Right lobe of liver (tissue), 6 donors: Measurements from ENCODE around the gene SLC28A3. TPM values are rescaled to one million over a fixed set of nuclear protein-coding genes. Genes with fewer than 3 reads are reported as not detected.

ENCODE experiments used
- ATAC-seq, 4 donors: fragments of 200-7000 bp; cut with Tn5 transposase; one replicate each; pipeline ENCODE4 v1.9.1; 2020; ENCODE audit warnings: mild to moderate bottlenecking in 4 of 4, moderate library complexity in 4 of 4
- DNase-seq, 3 donors: peaks; one replicate each; pipeline ENCODE4 v3.0.0-alpha.2; 2020
- H3K27ac ChIP-seq, 3 donors: fragments of 200-600 bp; one replicate each; pipeline ENCODE4 v1.8.0; 2022
- H3K27me3 ChIP-seq, 2 donors: fragments of 200-600 bp; one replicate each; pipeline ENCODE4 v1.8.0; 2022
- H3K36me3 ChIP-seq, 4 donors: fragments of 200-600 bp; sonication (generic) in 1 of 4; one replicate each; pipeline versions ENCODE4 v1.5.1 to v1.8.0; 2017 to 2022; ENCODE audit warnings: control low read depth in 1 of 4
- H3K4me1 ChIP-seq, 4 donors: fragments of 200-600 bp; sonication (generic) in 1 of 4; one replicate each; pipeline versions ENCODE4 v1.5.1 to v1.8.0; 2017 to 2022; ENCODE audit warnings: control low read depth in 1 of 4
- H3K4me3 ChIP-seq, 3 donors: fragments of 200-600 bp; one replicate each; pipeline ENCODE4 v1.8.0; 2022
- H3K9me3 ChIP-seq, 4 donors: fragments of 200-600 bp; sonication (generic) in 1 of 4; one replicate each; pipeline versions ENCODE4 v1.5.1 to v1.8.0; 2017 to 2022; ENCODE audit warnings: control low read depth in 1 of 4
- POLR2A ChIP-seq: fragments of 450-650 bp; IDR thresholded peaks from one replicate; pipeline ENCODE4 v1.6.1; 2017; ENCODE audit warnings: antibody characterized with exemption, mild to moderate bottlenecking
- WGBS: methylation state at CpG from one replicate; pipeline ENCODE4 v1.1.6; 2018; ENCODE audit warnings: low coverage, low lambda C conversion rate; ENCODE audit not compliant: insufficient coverage; ENCODE audit errors: missing lambda C conversion rate; 5-methylcytosine and 5-hydroxymethylcytosine counted together
- intact Hi-C, 2 donors: fragments of 100-400 bp; cut with DNase I; formaldehyde crosslinking; loops; one replicate each; pipeline versions ENCODE4 v1.11.2 to v1.14.1; 2022
- total RNA-seq, 6 experiments: library from RNA; depleted of rRNA in 2 of 6; stranded (reverse); fragments of >200 nt in 2 of 6; fragmentation: NEBNext Ultra II Directional in 3 of 6; extraction: Animal tissue kit (Norgen Biotek cat#: 25700) in 3 of 6; gene quantifications; one replicate each; pipeline versions ENCODE4 v1.1.0 to v1.2.4, GENCODE V29; 2016 to 2023
- TF ChIP-seq, protein P1 (sequence below), 4 donors: fragments of 200-600 bp in 3 of 4; fragments of 450-650 bp in 1 of 4; IDR thresholded peaks; one replicate each; pipeline versions ENCODE4 v1.5.1 to v1.8.0; 2016 to 2022; ENCODE audit warnings: antibody characterized with exemption in 4 of 4, mild to moderate bottlenecking in 2 of 4
- donor health status: DM: no; HTN: yes; CAD: no.
- donor health status: DM: no; HTN: no; CAD: no.
- donor health status: DM: no; HTN: no; CAD: no.
- donor health status: DM: no; HTN: yes; CAD: no.
- donor health status: DM: no; HTN: yes; CAD: no.

The SLC28A3 gene
- total RNA-seq, 6 experiments from 2014 or later = 0.07 to 0.16 (median 0.12) TPM

DNA sequence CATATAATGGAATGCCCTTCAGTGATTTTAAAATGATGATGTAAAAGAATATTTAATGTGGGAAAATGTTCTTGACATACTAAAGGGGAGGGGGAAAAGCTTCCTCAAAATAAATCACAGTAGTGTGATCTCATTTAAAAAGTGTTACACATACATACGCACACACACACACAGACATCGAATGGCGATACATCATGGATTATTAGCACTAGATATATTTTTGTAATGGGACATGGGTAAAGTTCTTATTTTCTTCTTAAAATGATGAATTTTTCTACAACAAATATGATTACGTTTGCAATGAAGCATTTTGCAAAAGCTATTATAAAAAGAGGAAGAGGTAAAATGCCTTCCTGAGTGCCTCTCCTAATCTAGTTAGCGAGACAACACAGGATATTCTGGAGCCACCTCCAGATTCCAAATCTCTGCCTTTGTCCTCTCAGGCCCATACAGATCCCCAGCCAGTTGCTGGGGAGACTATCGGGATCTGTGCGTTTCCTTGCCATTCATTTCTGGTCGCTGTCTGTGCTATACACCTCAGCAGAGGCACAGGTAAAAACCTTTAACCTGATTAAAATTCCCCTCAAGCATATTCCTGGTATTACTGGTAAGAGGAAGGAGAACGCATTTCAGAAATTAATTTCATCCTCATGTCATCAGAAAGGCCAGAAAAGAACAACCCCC lies 69.6 kb downstream of the SLC28A3 start:
- no peak for ATAC-seq
- H3K4me3 ChIP-seq = no peak overlapping the region
- 45% methylated on average over 9 of the region's 9 CpGs for WGBS
- no peaks in the 10 kb centered on the region for H3K36me3 ChIP-seq
- no peaks in the 10 kb centered on the region for H3K27me3 ChIP-seq
- intact Hi-C loops = no loop called here
- TF ChIP-seq, protein P1, sequence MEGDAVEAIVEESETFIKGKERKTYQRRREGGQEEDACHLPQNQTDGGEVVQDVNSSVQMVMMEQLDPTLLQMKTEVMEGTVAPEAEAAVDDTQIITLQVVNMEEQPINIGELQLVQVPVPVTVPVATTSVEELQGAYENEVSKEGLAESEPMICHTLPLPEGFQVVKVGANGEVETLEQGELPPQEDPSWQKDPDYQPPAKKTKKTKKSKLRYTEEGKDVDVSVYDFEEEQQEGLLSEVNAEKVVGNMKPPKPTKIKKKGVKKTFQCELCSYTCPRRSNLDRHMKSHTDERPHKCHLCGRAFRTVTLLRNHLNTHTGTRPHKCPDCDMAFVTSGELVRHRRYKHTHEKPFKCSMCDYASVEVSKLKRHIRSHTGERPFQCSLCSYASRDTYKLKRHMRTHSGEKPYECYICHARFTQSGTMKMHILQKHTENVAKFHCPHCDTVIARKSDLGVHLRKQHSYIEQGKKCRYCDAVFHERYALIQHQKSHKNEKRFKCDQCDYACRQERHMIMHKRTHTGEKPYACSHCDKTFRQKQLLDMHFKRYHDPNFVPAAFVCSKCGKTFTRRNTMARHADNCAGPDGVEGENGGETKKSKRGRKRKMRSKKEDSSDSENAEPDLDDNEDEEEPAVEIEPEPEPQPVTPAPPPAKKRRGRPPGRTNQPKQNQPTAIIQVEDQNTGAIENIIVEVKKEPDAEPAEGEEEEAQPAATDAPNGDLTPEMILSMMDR (IDR thresholded peaks at IDR 0.05) = no peak
- no peak for TF ChIP-seq POLR2A
- no peaks in the 10 kb centered on the region for H3K4me1 ChIP-seq
- H3K9me3 ChIP-seq = no peaks in the 10 kb centered on the region
- H3K27ac ChIP-seq = no peak overlapping the region
- DNase-seq = no peak

DNA sequence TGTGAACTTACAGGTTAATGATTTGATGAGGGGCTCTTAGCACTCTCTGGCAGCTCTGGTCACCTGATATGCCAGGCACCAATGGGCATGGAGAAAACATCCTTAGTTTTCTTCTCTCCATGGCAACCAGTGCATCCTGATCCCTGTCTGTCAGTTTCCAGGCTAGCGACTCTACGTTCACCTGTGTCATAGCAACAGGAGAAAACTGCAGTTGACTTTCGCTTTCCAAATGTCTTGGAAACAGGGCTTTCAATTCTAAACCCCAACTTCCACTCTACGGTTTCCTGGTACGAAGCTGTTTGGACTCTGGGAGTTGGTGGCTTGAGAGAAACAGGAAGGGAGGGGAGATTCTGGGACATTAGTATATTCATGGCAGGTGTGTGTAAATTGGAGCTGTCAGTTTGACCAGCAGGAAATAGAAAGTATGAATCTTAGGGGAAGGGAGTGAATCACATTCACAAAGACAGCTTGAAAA lies 74.4 kb downstream of the SLC28A3 start:
- no peaks in the 10 kb centered on the region for H3K27me3 ChIP-seq
- H3K27ac ChIP-seq = no peak overlapping the region
- no peak for ATAC-seq
- TF ChIP-seq, protein P1 (IDR thresholded peaks at IDR 0.05) = no peak
- no peak for TF ChIP-seq POLR2A
- WGBS = 22% methylated on average over 5 of the region's 5 CpGs
- intact Hi-C loops = loop anchor here in 1 of 2 donors (10.0 kb wide), 1 partner anchor 331 kb away; no protein-coding TSS in a partner anchor
- H3K9me3 ChIP-seq = no peaks in the 10 kb centered on the region
- no peaks in the 10 kb centered on the region for H3K36me3 ChIP-seq
- no peak for DNase-seq
- H3K4me3 ChIP-seq = no peak overlapping the region
- no peaks in the 10 kb centered on the region for H3K4me1 ChIP-seq

DNA sequence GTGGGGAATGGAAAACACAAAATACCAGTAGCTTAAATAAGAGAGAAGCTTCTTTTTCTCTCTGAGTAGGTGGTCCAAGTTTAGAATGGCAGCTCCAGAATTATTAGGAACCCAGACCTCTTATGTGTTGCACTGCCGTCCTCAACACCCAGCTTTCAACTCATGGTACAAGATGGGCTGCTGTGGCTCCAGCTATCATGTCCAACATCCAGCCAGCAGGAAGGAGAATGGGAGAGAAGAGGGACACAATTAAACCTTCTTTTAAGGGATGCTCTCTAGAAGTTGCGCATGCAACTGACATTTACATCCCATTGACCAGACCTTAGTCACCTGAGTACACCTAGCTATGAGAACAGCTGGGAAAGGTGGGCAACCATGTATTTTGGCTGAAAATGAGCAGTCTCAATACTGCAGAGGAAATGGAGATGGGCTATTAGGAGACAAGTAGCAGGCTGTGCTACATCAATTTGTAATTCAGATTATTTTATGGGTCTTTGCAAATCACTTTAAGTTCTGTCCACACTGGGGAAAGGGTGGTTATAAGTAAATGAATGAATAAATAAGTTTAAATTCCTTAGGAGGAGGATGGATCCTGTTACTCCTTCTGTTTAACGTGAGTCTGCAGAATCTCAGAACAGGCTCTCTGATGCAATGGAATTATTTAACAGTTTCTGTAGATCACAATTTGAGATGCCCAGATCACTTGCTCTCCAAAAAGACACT lies 76.1 kb downstream of the SLC28A3 start:
- DNase-seq (no peak), ATAC-seq (no peak)
- H3K27me3 ChIP-seq = no peaks in the 10 kb centered on the region
- 42% methylated on average over 3 of the region's 3 CpGs for WGBS
- H3K4me1 ChIP-seq = no peaks in the 10 kb centered on the region
- intact Hi-C loops = loop anchor here (5.0 to 10.0 kb wide), 2 partner anchors 327 to 330 kb away; no protein-coding TSS in a partner anchor
- no peak overlapping the region for H3K4me3 ChIP-seq
- TF ChIP-seq, protein P1 (IDR thresholded peaks at IDR 0.05) = no peak
- no peak for TF ChIP-seq POLR2A
- no peak overlapping the region for H3K27ac ChIP-seq
- H3K36me3 ChIP-seq = no peaks in the 10 kb centered on the region
- H3K9me3 ChIP-seq = no peaks in the 10 kb centered on the region

DNA sequence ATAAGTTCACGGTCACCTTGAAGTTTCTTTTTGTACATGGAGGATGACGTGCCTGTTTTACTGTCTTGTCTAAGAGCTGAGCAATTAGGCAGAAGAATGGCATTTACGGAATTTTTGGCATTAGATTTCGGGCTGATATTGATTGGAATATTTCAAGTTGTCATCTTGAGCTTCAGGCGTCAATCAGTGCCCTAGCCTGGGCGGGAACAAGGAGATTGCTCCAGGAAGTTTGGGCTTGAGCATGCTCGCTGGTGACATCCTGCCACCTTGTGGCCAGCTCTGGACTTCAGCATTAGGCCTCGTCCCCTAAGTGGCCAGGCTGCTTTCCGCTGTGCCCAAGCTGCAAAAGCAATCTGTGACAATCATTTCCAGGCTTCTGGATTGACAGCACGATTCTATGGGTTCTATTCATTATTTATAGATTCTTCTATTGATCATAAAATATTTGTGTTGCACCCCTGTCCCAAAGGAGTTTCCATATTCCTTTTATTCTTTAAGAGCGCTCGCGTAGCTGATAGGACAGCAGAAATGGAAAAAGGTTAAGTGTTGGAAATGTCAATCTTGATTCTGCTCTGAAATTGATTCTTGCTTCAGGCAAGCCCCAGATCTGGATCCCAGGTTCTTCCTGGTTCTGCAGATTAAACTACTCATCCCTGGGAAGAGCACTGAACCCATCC lies 79.3 kb downstream of the SLC28A3 start:
- Histone ChIP-seq H3K9me3 (no peaks in the 10 kb centered on the region), H3K36me3 (no peaks in the 10 kb centered on the region), H3K27ac (no peak overlapping the region), H3K4me3 (no peak overlapping the region), H3K4me1 (no peaks in the 10 kb centered on the region), H3K27me3 (no peaks in the 10 kb centered on the region)
- peak; percentile 100 for ATAC-seq
- intact Hi-C loops = loop anchor here (5.0 to 10.0 kb wide), 2 partner anchors 324 to 326 kb away; no protein-coding TSS in a partner anchor
- 30% methylated on average over 11 of the region's 13 CpGs for WGBS
- TF ChIP-seq POLR2A = no peak
- TF ChIP-seq, protein P1 (IDR thresholded peaks at IDR 0.05) = peak; percentile 81 to 95 (median 92)
- peak; percentile 80 to 84 (median 80) for DNase-seq
